SK-N-SH (cell line): ENCODE results near the gene GLI2. TPM values are rescaled to one million over a fixed set of nuclear protein-coding genes. Genes with fewer than 3 reads are reported as not detected.
A peak's percentile ranks its signal among the peaks of the same experiment; 100 is the strongest.

Experiments
- CTCF ChIA-PET: fragments of 300-600, 350-600 bp; formaldehyde crosslinking; extraction: SDS; loops from one replicate; lab custom pipeline; 2021; lab: Yijun Ruan, JAX
- POLR2A ChIA-PET: fragments of 350-600 bp; sonication (Branson Sonifier 250); formaldehyde crosslinking; extraction: SDS; loops from one replicate; lab custom pipeline; 2020; ENCODE audit warnings: antibody characterized with exemption, inconsistent platforms; lab: Yijun Ruan, JAX
- DNase-seq: peaks from one replicate; pipeline ENCODE4 v3.0.0; 2012
- H2AFZ ChIP-seq: fragments of 200-600 bp; sonication (generic); 2 replicates; pipeline ENCODE4 v1.8.1; 2016; ENCODE audit warnings: antibody characterized with exemption, mild to moderate bottlenecking, low read depth
- H3F3A ChIP-seq: fragments of 200-600 bp; sonication (generic); replicated peaks from 2 replicates; pipeline ENCODE3; 2016; ENCODE audit warnings: antibody characterized with exemption, mild to moderate bottlenecking; ENCODE audit not compliant: insufficient read depth
- H3K27ac ChIP-seq, 2 experiments: fragments of 200-500 bp in 1 of 2; fragments of 200-600 bp in 1 of 2; sonication (Bioruptor generic) in 1 of 2; sonication (generic), shearing (Covaris generic) in 1 of 2; 2 replicates each; pipeline versions ENCODE4 v1.5.1 to v1.6.1; 2014 to 2016; ENCODE audit warnings: low read depth in 2 of 2, inconsistent platforms in 1 of 2, low read length in 1 of 2, mild to moderate bottlenecking in 1 of 2, mixed read lengths in 1 of 2
- H3K27me3 ChIP-seq: fragments of 200-600 bp; sonication (generic), shearing (Covaris generic); 2 replicates; pipeline ENCODE4 v1.6.1; 2016; ENCODE audit warnings: mixed run types; ENCODE audit not compliant: insufficient read depth
- H3K36me3 ChIP-seq, 2 experiments: fragments of 200-500 bp in 1 of 2; fragments of 200-600 bp in 1 of 2; sonication (Bioruptor generic) in 1 of 2; sonication (generic) in 1 of 2; replicated peaks in 1 of 2; 2 replicates each; pipeline versions ENCODE3 to v1.5.1; 2014 to 2016; ENCODE audit warnings: low read length in 1 of 2, mild to moderate bottlenecking in 1 of 2; ENCODE audit not compliant: insufficient read depth in 2 of 2, control insufficient read depth in 1 of 2
- H3K4me1 ChIP-seq, 2 experiments: fragments of 200-500 bp in 1 of 2; fragments of 200-600 bp in 1 of 2; sonication (Bioruptor generic) in 1 of 2; sonication (generic), shearing (Covaris generic) in 1 of 2; 2 replicates each; pipeline versions ENCODE4 v1.5.1 to v1.6.1; 2014 to 2016; ENCODE audit warnings: low read depth in 1 of 2, low read length in 1 of 2, mixed run types in 1 of 2; ENCODE audit not compliant: insufficient read depth in 2 of 2, control insufficient read depth in 1 of 2
- H3K4me2 ChIP-seq: fragments of 200-600 bp; sonication (generic), shearing (Covaris generic); 2 replicates; pipeline ENCODE4 v1.6.1; 2017; ENCODE audit warnings: mixed run types
- H3K4me3 ChIP-seq, 2 experiments: fragments of 200-500 bp in 1 of 2; fragments of 200-600 bp in 1 of 2; sonication (Bioruptor generic) in 1 of 2; sonication (generic), shearing (Covaris generic) in 1 of 2; 2 replicates each; pipeline versions ENCODE4 v1.5.1 to v1.8.1; 2014 to 2016; ENCODE audit warnings: low read depth in 2 of 2, inconsistent platforms in 1 of 2, low read length in 1 of 2, mild to moderate bottlenecking in 1 of 2, mixed read lengths in 1 of 2, moderate library complexity in 1 of 2
- H3K79me2 ChIP-seq: fragments of 200-600 bp; sonication (generic); 2 replicates; pipeline ENCODE4 v1.8.1; 2017; ENCODE audit warnings: mild to moderate bottlenecking; ENCODE audit not compliant: insufficient read depth
- H3K9ac ChIP-seq: fragments of 200-600 bp; sonication (generic); 2 replicates; pipeline ENCODE4 v1.6.1; 2017; ENCODE audit warnings: mixed run types
- H3K9me2 ChIP-seq: fragments of 200-600 bp; sonication (generic); 2 replicates; pipeline ENCODE4 v1.6.1; 2017; ENCODE audit warnings: mixed run types
- H3K9me3 ChIP-seq: fragments of 200-600 bp; sonication (generic); 2 replicates; pipeline ENCODE4 v1.6.1; 2017; ENCODE audit warnings: mixed run types, mild to moderate bottlenecking, moderate library complexity
- H4K20me1 ChIP-seq: fragments of 200-600 bp; sonication (generic); 2 replicates; pipeline ENCODE4 v1.6.1; 2017; ENCODE audit warnings: mild to moderate bottlenecking, mixed run types; ENCODE audit not compliant: insufficient read depth
- ELF1 ChIP-seq: IDR thresholded peaks from 2 replicates; pipeline ENCODE4 v1.4.0; 2012
- EP300 ChIP-seq, 2 experiments: IDR thresholded peaks; 2 replicates each; pipeline versions ENCODE4 v1.4.0 to v1.6.1; 2012; ENCODE audit warnings: borderline replicate concordance in 1 of 2, low read depth in 1 of 2, low read length in 1 of 2
- FOSL2 ChIP-seq: IDR thresholded peaks from 2 replicates; pipeline ENCODE4 v1.4.0; 2012; ENCODE audit warnings: low read depth, mild to moderate bottlenecking, moderate library complexity, borderline replicate concordance
- FOXJ3 ChIP-seq: sonication (generic); formaldehyde crosslinking; IDR thresholded peaks from 2 replicates; pipeline ENCODE4 v1.5.1; 2020; ENCODE audit warnings: mild to moderate bottlenecking, missing genetic modification reagents
- GABPA ChIP-seq: IDR thresholded peaks from 2 replicates; pipeline ENCODE4 v1.4.0; 2012; ENCODE audit warnings: low read depth, mild to moderate bottlenecking
- JUND ChIP-seq: IDR thresholded peaks from 2 replicates; pipeline ENCODE4 v1.4.0; 2012
- MEF2A ChIP-seq: IDR thresholded peaks from 2 replicates; pipeline ENCODE4 v1.4.0; 2012; ENCODE audit warnings: low read depth, borderline replicate concordance
- NFIC ChIP-seq: IDR thresholded peaks from 2 replicates; pipeline ENCODE4 v1.4.0; 2012; ENCODE audit warnings: borderline replicate concordance
- POLR2AphosphoS5 ChIP-seq: IDR thresholded peaks from 2 replicates; pipeline ENCODE4 v1.6.1; 2012; ENCODE audit warnings: low read depth, low read length
- RAD21 ChIP-seq: IDR thresholded peaks from 2 replicates; pipeline ENCODE4 v1.6.1; 2012; ENCODE audit warnings: mild to moderate bottlenecking, low read length
- RXRA ChIP-seq: IDR thresholded peaks from 2 replicates; pipeline ENCODE4 v1.4.0; 2012; ENCODE audit warnings: low read depth, mild to moderate bottlenecking, borderline replicate concordance
- SMC3 ChIP-seq: IDR thresholded peaks from 2 replicates; pipeline ENCODE4 v1.6.1; 2012; ENCODE audit warnings: low read depth, low read length, improper control_type of control experiment
- TAF1 ChIP-seq: IDR thresholded peaks from 2 replicates; pipeline ENCODE4 v1.6.1; 2012; ENCODE audit warnings: low read depth, mild to moderate bottlenecking, low read length, moderate library complexity, borderline replicate concordance
- WGBS: methylation state at CpG from one replicate; pipeline ENCODE4 v1.1.6; 2017; ENCODE audit warnings: low lambda C conversion rate; 5-methylcytosine and 5-hydroxymethylcytosine counted together
- polyA plus RNA-seq, 3 experiments: library from polyadenylated mRNA; depleted of rRNA; stranded (reverse); fragments of >200 nt; gene quantifications; 2 replicates each; pipeline ENCODE4 v1.2.3, GENCODE V29; 2012
- TF ChIP-seq, protein P1 (sequence below): IDR thresholded peaks from 2 replicates; pipeline ENCODE4; 2012
- TF ChIP-seq, protein P2 (sequence below): IDR thresholded peaks from 2 replicates; pipeline ENCODE4 v1.4.0; 2012; ENCODE audit warnings: low read depth
- TF ChIP-seq, protein P3 (sequence below): IDR thresholded peaks from 2 replicates; pipeline ENCODE4 v1.4.0; 2012; ENCODE audit warnings: low read depth, borderline replicate concordance
- TF ChIP-seq, protein P4 (sequence below): IDR thresholded peaks from 2 replicates; pipeline ENCODE4 v1.4.0; 2012; ENCODE audit warnings: low read depth, borderline replicate concordance
- TF ChIP-seq, protein P5 (sequence below): fragments of 150-350 bp; IDR thresholded peaks from 2 replicates; pipeline ENCODE4 v1.6.1; 2017; ENCODE audit warnings: antibody characterized with exemption, low read length, low read depth, borderline replicate concordance

The GLI2 gene
- polyA plus RNA-seq, 1 of the 3 experiments (the other 2 are of a cell fraction), result 3.4 TPM

DNA sequence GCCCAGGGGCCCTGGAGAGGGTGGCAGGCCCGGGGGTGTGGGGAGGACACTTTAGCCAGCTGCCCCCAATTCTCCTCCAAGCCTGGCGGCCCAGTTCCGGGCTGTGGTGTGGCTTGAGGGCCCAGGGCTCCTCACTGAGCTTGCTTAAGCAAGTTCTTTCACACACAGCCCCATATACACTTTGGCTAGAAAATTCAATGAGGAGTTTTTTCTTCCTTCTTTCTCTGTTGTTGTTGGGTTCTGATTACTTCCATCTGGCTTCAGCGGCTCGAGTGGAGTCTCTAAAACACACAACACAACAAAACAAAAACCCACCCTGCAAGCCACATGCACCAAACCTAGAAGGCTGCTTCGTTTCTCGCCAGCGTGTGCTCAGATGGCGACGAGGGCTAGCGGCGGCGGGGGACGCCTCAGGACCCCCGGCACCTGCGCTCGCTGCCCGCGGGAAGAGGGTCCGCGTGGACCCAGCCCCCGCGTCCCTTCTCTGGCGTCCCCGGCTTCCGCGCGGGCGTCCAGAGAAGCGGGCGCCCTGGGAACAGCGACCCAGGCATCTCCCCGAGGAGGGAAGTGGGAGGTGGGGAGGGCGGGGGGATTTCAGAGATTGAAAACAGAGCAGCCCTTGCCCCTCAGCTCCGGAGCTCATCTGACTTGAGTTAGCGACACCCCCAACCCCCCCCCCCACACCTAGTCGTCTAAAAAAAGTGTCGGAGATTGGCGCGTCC lies 577 bp upstream of the GLI2 start:
- TF ChIP-seq MEF2A (no peak), FOXJ3 (CRISPR knock-in tag) (no peak), FOSL2 (no peak), EP300 (IDR thresholded peaks at IDR 0.05; ENCODE audit: borderline replicate concordance in 1 of 2, low read depth in 1 of 2, low read length in 1 of 2) (no peak), RAD21 (no peak), POLR2AphosphoS5 (no peak), TAF1 (no peak), ELF1 (no peak)
- TF ChIP-seq, protein P1, sequence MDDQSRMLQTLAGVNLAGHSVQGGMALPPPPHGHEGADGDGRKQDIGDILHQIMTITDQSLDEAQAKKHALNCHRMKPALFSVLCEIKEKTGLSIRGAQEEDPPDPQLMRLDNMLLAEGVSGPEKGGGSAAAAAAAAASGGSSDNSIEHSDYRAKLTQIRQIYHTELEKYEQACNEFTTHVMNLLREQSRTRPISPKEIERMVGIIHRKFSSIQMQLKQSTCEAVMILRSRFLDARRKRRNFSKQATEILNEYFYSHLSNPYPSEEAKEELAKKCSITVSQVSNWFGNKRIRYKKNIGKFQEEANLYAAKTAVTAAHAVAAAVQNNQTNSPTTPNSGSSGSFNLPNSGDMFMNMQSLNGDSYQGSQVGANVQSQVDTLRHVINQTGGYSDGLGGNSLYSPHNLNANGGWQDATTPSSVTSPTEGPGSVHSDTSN, result no peak
- TF ChIP-seq, protein P2, sequence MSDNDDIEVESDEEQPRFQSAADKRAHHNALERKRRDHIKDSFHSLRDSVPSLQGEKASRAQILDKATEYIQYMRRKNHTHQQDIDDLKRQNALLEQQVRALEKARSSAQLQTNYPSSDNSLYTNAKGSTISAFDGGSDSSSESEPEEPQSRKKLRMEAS, result no peak
- TF ChIP-seq, protein P3, sequence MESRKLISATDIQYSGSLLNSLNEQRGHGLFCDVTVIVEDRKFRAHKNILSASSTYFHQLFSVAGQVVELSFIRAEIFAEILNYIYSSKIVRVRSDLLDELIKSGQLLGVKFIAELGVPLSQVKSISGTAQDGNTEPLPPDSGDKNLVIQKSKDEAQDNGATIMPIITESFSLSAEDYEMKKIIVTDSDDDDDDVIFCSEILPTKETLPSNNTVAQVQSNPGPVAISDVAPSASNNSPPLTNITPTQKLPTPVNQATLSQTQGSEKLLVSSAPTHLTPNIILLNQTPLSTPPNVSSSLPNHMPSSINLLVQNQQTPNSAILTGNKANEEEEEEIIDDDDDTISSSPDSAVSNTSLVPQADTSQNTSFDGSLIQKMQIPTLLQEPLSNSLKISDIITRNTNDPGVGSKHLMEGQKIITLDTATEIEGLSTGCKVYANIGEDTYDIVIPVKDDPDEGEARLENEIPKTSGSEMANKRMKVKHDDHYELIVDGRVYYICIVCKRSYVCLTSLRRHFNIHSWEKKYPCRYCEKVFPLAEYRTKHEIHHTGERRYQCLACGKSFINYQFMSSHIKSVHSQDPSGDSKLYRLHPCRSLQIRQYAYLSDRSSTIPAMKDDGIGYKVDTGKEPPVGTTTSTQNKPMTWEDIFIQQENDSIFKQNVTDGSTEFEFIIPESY, result no peak
- Histone ChIP-seq H3K27ac (peak overlapping the region in 1 of 2 experiments; percentile 74; a peak in 1 of 4 replicates), H3K9me2 (no peaks in the 10 kb centered on the region), H3K9ac (peak overlapping the region; percentile 92; the same call in 1 of the 2 replicates), H3K79me2 (peaks cover 43% of the 10 kb centered on the region), H3K27me3 (no peaks in the 10 kb centered on the region), H4K20me1 (peaks cover 11% of the 10 kb centered on the region; the same call in 1 of the 2 replicates), H2AFZ (peak overlapping the region; percentile 90; the same call in 1 of the 2 replicates), H3K4me3 (peak overlapping the region; percentile 80 to 88), H3K4me1 (peaks cover 12 to 21% of the 10 kb centered on the region in 2 experiments; a peak in 3 of 4 replicates), H3K9me3 (no peaks in the 10 kb centered on the region), H3F3A (peaks cover 7% of the 10 kb centered on the region), H3K4me2 (peak overlapping the region; percentile 95), H3K36me3 (no peaks in the 10 kb centered on the region)
- CTCF ChIA-PET, result interaction anchor here (0.6 to 4.3 kb wide), 29 partner anchors 8 to 345 kb away, joined by 3 to 25 read pairs (median 4); no protein-coding TSS in a partner anchor
- POLR2A ChIA-PET, result no interaction called here
- peak; percentile 66 for DNase-seq
- 12% methylated on average over 8 of the region's 40 CpGs for WGBS

DNA sequence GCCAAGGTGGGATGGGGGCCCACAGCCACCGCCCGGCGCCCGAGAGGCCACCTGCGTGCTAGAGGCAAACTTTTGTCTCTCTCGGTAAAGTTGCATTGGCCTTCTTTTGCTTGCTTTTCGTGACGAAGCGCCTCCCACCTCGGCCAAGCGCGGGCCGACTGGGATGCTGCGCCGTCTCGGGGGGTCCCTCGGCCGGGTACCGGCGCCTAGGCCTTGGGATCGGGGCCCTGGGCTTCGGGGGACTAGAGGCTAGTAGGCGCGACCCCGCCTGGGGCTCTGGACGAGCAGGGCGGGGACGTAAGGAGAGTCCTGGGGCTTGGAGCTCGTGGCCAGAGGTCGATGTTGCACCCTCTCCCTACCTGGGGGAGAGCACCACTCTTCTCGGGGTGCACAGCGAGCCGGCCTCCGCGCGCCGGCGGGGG lies 545 bp downstream of the GLI2 start:
- H2AFZ ChIP-seq, result peak overlapping the region; percentile 90
- no peaks in the 10 kb centered on the region for H3K36me3 ChIP-seq
- H3K9ac ChIP-seq, result peak overlapping the region; percentile 92
- H3F3A ChIP-seq, result peaks cover 6% of the 10 kb centered on the region
- H3K9me2 ChIP-seq, result no peaks in the 10 kb centered on the region
- H3K4me2 ChIP-seq, result peak overlapping the region; percentile 95
- CTCF ChIA-PET, result interaction anchor here (0.6 to 4.3 kb wide), 45 partner anchors 9 to 438 kb away, joined by 3 to 25 read pairs (median 4); no protein-coding TSS in a partner anchor
- H3K27me3 ChIP-seq, result no peaks in the 10 kb centered on the region
- WGBS, result 0% methylated on average over 22 of the region's 38 CpGs
- peaks cover 11 to 27% of the 10 kb centered on the region in 2 experiments; a peak in 3 of 4 replicates for H3K4me1 ChIP-seq
- H3K4me3 ChIP-seq, result peak overlapping the region; percentile 80 to 88
- DNase-seq, result peak; percentile 72
- peak overlapping the region; percentile 74 to 81 for H3K27ac ChIP-seq
- H4K20me1 ChIP-seq, result peaks cover 22% of the 10 kb centered on the region
- H3K79me2 ChIP-seq, result peaks cover 54% of the 10 kb centered on the region
- H3K9me3 ChIP-seq, result no peaks in the 10 kb centered on the region
- POLR2A ChIA-PET, result no interaction called here
- no peak for TF ChIP-seq NFIC
- TF ChIP-seq RXRA, result no peak
- TF ChIP-seq, protein P4, sequence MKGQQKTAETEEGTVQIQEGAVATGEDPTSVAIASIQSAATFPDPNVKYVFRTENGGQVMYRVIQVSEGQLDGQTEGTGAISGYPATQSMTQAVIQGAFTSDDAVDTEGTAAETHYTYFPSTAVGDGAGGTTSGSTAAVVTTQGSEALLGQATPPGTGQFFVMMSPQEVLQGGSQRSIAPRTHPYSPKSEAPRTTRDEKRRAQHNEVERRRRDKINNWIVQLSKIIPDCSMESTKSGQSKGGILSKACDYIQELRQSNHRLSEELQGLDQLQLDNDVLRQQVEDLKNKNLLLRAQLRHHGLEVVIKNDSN, result no peak
- no peak for TF ChIP-seq SMC3
- TF ChIP-seq FOSL2, result no peak
- no peak for TF ChIP-seq GABPA
- TF ChIP-seq, protein P5, sequence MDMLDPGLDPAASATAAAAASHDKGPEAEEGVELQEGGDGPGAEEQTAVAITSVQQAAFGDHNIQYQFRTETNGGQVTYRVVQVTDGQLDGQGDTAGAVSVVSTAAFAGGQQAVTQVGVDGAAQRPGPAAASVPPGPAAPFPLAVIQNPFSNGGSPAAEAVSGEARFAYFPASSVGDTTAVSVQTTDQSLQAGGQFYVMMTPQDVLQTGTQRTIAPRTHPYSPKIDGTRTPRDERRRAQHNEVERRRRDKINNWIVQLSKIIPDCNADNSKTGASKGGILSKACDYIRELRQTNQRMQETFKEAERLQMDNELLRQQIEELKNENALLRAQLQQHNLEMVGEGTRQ, result no peak
- TF ChIP-seq, protein P3, result no peak
- no peak for TF ChIP-seq JUND
